ENCODE results near the gene GLP1R. TPM values are rescaled to one million over a fixed set of nuclear protein-coding genes. Genes with fewer than 3 reads are reported as not detected.

GLP1R gene
- polyA plus RNA-seq, 1 donor from 2014 or later = 0.06 TPM

GRCh38 chr6:39062014-39062740 is 13.6 kb downstream of the GLP1R start:
- Histone ChIP-seq H3K4me3 (ENCODE audit: low read length) (no peak overlapping the region), H3K27ac (ENCODE audit: low read length) (no peak overlapping the region), H3K36me3 (ENCODE audit: insufficient read depth, low read length) (no peaks in the 10 kb centered on the region), H4K20me1 (ENCODE audit: insufficient read depth) (no peaks in the 10 kb centered on the region), H3K27me3 (ENCODE audit: insufficient read depth, low read depth, low read length) (no peaks in the 10 kb centered on the region), H3K9me2 (ENCODE audit: insufficient read depth, low read length) (no peaks in the 10 kb centered on the region), H3K9ac (ENCODE audit: low read length) (no peak overlapping the region), H3F3A (ENCODE audit: insufficient read depth, low read length, poor library complexity, severe bottlenecking) (no peaks in the 10 kb centered on the region), H2AFZ (ENCODE audit: low read depth, low read length) (no peak overlapping the region), H3K79me2 (replicated peaks; ENCODE audit: insufficient read depth, low read length) (no peaks in the 10 kb centered on the region), H3K4me2 (ENCODE audit: low read length) (no peak overlapping the region), H3K9me3 (ENCODE audit: low read length) (no peaks in the 10 kb centered on the region)
- TF ChIP-seq RAD21 (conservative IDR thresholded peaks at IDR 0.05) (no peak), EZH2 (IDR thresholded peaks at IDR 0.05; ENCODE audit: borderline replicate concordance, insufficient read depth, low read length, poor library complexity, severe bottlenecking) (no peak), EP300 (conservative IDR thresholded peaks at IDR 0.05; ENCODE audit: poor library complexity, severe bottlenecking) (no peak), MXI1 (conservative IDR thresholded peaks at IDR 0.05; ENCODE audit: poor library complexity, severe bottlenecking) (no peak), REST (IDR thresholded peaks at IDR 0.05; ENCODE audit: borderline replicate concordance) (no peak), TAF1 (IDR thresholded peaks at IDR 0.05; ENCODE audit: low read depth) (no peak), SMC3 (conservative IDR thresholded peaks at IDR 0.05; ENCODE audit: poor library complexity) (no peak), CTCF (IDR thresholded peaks at IDR 0.05; ENCODE audit: poor library complexity, severe bottlenecking) (no peak)

GRCh38 chr6:39063526-39063925 is 14.9 kb downstream of the GLP1R start:
- H3K4me3 ChIP-seq (ENCODE audit: low read length) = no peak overlapping the region
- no peak overlapping the region for H3K27ac ChIP-seq (ENCODE audit: low read length)

More at GRCh38 chr6:39063526-39063925, 14.9 kb downstream of the GLP1R start:
- H3K9ac ChIP-seq (ENCODE audit: low read length) = no peak overlapping the region
- no peaks in the 10 kb centered on the region for H3K79me2 ChIP-seq (replicated peaks; ENCODE audit: insufficient read depth, low read length)
- H3F3A ChIP-seq (ENCODE audit: insufficient read depth, low read length, poor library complexity, severe bottlenecking) = no peaks in the 10 kb centered on the region
- no peaks in the 10 kb centered on the region for H3K9me2 ChIP-seq (ENCODE audit: insufficient read depth, low read length)
- no peaks in the 10 kb centered on the region for H3K27me3 ChIP-seq (ENCODE audit: insufficient read depth, low read depth, low read length)
- no peaks in the 10 kb centered on the region for H4K20me1 ChIP-seq (ENCODE audit: insufficient read depth)
- no peak overlapping the region for H2AFZ ChIP-seq (ENCODE audit: low read depth, low read length)
- H3K36me3 ChIP-seq (ENCODE audit: insufficient read depth, low read length) = no peaks in the 10 kb centered on the region
- TF ChIP-seq RAD21 (conservative IDR thresholded peaks at IDR 0.05) = no peak
- no peak for TF ChIP-seq EZH2 (IDR thresholded peaks at IDR 0.05; ENCODE audit: borderline replicate concordance, insufficient read depth, low read length, poor library complexity, severe bottlenecking)
- TF ChIP-seq TAF1 (IDR thresholded peaks at IDR 0.05; ENCODE audit: low read depth) = no peak
- no peak for TF ChIP-seq REST (IDR thresholded peaks at IDR 0.05; ENCODE audit: borderline replicate concordance)
- TF ChIP-seq CTCF (IDR thresholded peaks at IDR 0.05; ENCODE audit: poor library complexity, severe bottlenecking) = no peak
- TF ChIP-seq MXI1 (conservative IDR thresholded peaks at IDR 0.05; ENCODE audit: poor library complexity, severe bottlenecking) = no peak
- no peak for TF ChIP-seq POLR2AphosphoS5 (IDR thresholded peaks at IDR 0.05)
- no peak overlapping the region for H3K4me2 ChIP-seq (ENCODE audit: low read length)
- no peaks in the 10 kb centered on the region for H3K9me3 ChIP-seq (ENCODE audit: low read length)

All from neural cell (in vitro differentiated cells).